IgD-negative memory B cell (primary cell): ENCODE results near the gene ZNF106. TPM values are rescaled to one million over a fixed set of nuclear protein-coding genes. Genes with fewer than 3 reads are reported as not detected.

ENCODE experiments used
- H3K27ac Mint-ChIP-seq, 3 donors: one replicate each; pipeline ENCODE4 v1.8.0; 2020 to 2022; ENCODE audit warnings: mild to moderate bottlenecking in 3 of 3, mixed read lengths in 3 of 3, moderate library complexity in 1 of 3
- H3K27me3 Mint-ChIP-seq: one replicate; pipeline ENCODE4 v1.8.0; 2021; ENCODE audit warnings: mixed read lengths
- H3K36me3 Mint-ChIP-seq: one replicate; pipeline ENCODE4 v1.8.0; 2020; ENCODE audit warnings: mild to moderate bottlenecking, mixed read lengths
- H3K4me1 Mint-ChIP-seq, 3 donors: one replicate each; pipeline ENCODE4 v1.8.0; 2020 to 2022; ENCODE audit warnings: mixed read lengths in 3 of 3, mild to moderate bottlenecking in 1 of 3
- H3K4me3 Mint-ChIP-seq, 4 donors: one replicate each; pipeline ENCODE4 v1.8.0; 2020 to 2022; ENCODE audit warnings: mild to moderate bottlenecking in 4 of 4, mixed read lengths in 4 of 4, moderate library complexity in 3 of 4
- H3K9me3 Mint-ChIP-seq, 3 donors: one replicate each; pipeline ENCODE4 v1.8.0; 2020 to 2021; ENCODE audit warnings: mixed read lengths in 3 of 3, mild to moderate bottlenecking in 1 of 3
- polyA plus RNA-seq: library from polyadenylated mRNA; unstranded; fragments of 300-500 nt; fragmentation: Illumina TruSeq; gene quantifications from one replicate; pipeline ENCODE4 v1.2.3, GENCODE V29; 2021

The ZNF106 gene
- polyA plus RNA-seq, 1 donor from 2014 or later: 66.5 TPM

DNA sequence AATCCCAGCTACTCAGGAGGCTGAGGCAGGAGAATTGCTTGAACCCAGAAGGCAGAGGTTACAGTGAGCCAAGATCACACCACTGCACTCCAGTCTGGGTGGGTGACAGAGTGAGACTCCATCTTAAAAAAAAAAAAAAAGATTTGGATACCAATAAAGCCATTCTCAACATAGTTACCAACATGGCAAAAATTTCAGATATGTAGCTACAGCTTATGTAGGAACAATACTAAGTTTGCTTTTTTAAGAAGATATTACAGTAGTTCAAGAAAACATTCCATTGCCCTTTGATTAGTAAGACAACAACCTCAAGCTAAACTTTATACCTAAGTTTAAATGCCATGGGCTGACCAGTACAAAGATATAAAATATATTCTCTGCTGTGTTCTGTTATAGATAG is 34.4 kb downstream of the ZNF106 start:
- H3K9me3 Mint-ChIP-seq: no peaks in the 10 kb centered on the region
- peak overlapping the region in 2 of 3 donors; percentile 90 to 97 for H3K27ac Mint-ChIP-seq
- peaks cover 18 to 25% (median 24%) of the 10 kb centered on the region in 3 donors for H3K4me1 Mint-ChIP-seq
- peaks cover 7% of the 10 kb centered on the region for H3K36me3 Mint-ChIP-seq
- no peaks in the 10 kb centered on the region for H3K27me3 Mint-ChIP-seq
- H3K4me3 Mint-ChIP-seq: peak overlapping the region in 2 of 4 donors; percentile 61 to 94

DNA sequence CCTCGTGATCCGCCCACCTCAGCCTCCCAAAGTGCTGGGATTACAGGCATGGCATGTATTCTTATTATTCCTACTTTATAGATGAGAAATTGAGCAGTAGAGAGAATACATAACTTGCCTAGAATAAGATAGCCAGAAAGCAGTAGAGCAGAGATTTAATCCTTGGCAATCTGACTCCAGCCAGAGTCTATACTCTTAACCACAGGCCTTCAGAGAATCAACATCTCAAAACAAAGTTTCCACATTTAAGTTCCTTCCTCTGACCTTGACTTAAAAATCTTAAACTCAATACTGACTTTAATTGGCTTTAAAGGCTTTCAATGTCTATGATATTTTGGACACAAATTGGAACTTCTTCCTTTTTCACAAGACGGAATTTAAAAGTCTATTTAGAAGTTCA is 37.1 kb downstream of the ZNF106 start:
- no peaks in the 10 kb centered on the region for H3K27me3 Mint-ChIP-seq
- peaks cover 14 to 17% (median 16%) of the 10 kb centered on the region in 3 donors for H3K4me1 Mint-ChIP-seq
- H3K4me3 Mint-ChIP-seq: no peak overlapping the region
- H3K36me3 Mint-ChIP-seq: peaks cover 11% of the 10 kb centered on the region
- H3K9me3 Mint-ChIP-seq: no peaks in the 10 kb centered on the region
- no peak overlapping the region for H3K27ac Mint-ChIP-seq

DNA sequence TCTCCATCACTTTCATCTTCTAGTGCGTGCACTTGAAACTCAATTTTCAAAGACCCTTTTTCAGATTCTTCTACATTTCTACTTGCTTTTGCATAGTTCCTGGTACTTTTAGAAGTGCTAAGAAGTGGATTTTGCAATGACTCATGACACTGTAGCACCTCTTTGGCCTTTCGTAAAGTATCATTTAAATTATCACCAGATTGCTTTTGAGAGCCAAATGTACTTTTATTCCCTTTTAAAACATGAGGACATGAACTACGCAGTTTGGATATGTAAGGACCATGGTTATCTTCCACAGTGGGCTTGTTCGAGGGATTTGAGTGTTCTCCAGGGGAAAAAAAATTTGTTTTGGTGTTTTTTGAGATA is 40.5 kb downstream of the ZNF106 start:
- Mint-ChIP-seq H3K27me3 (no peaks in the 10 kb centered on the region), H3K9me3 (no peaks in the 10 kb centered on the region), H3K4me1 (no peaks in the 10 kb centered on the region), H3K27ac (no peak overlapping the region), H3K4me3 (no peak overlapping the region), H3K36me3 (peaks cover 18% of the 10 kb centered on the region)

DNA sequence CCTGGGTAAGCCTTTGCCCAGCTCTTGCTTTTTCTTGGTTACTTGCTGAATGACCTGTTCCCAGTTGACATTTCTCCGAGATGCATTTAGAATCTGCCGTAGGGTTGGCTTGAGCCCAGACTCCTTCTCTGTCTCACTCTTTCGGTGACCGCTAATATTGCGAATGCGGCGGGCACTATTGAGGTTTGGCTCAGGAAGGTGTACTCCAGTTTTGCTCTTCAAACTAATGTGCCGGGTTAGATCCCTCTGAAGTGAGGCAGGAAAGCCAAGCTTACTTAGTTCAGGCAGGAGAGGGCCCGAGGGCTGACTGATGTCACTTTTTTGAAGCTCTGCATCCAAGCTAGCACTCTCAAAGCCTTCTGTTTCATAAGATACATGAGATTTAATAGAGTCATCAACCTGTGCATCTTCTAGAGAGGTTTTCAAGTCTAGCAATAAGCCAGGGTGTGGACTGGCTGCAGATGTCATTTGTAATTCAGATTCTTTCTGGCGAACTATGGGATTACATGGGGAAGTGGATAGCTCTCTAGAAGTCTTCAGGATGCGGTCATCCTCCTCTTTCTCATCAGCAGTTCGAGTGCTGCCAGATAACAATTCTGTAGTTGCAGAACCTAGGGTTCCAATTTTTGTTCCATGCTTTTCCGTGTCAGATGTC is 41.0 kb downstream of the ZNF106 start:
- H3K27ac Mint-ChIP-seq: no peak overlapping the region
- H3K9me3 Mint-ChIP-seq: no peaks in the 10 kb centered on the region
- no peaks in the 10 kb centered on the region for H3K27me3 Mint-ChIP-seq
- H3K4me3 Mint-ChIP-seq: no peak overlapping the region
- H3K4me1 Mint-ChIP-seq: no peaks in the 10 kb centered on the region
- H3K36me3 Mint-ChIP-seq: peaks cover 18% of the 10 kb centered on the region

DNA sequence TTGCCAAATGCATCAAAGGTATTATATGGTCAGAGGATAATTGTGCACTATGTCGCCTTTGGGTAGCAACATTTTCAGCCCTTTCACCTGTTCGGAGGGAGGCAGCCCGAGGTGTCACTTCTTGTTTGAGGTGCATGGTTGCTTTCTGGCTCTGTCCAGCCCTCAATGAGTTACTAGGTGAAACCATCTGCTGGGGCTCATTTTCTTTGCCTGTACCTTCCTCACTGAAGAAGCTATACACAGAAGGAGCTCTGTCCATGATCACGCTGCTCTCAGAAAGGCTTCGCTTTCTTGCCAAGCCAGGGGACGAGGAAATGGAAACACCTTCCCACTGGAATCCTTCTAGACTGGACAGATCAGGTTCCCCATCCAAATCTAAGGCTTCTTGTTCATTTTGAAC is 42.7 kb downstream of the ZNF106 start:
- no peak overlapping the region for H3K4me3 Mint-ChIP-seq
- no peaks in the 10 kb centered on the region for H3K27me3 Mint-ChIP-seq
- peaks cover 16% of the 10 kb centered on the region for H3K36me3 Mint-ChIP-seq
- H3K4me1 Mint-ChIP-seq: no peaks in the 10 kb centered on the region
- H3K9me3 Mint-ChIP-seq: no peaks in the 10 kb centered on the region
- no peak overlapping the region for H3K27ac Mint-ChIP-seq

DNA sequence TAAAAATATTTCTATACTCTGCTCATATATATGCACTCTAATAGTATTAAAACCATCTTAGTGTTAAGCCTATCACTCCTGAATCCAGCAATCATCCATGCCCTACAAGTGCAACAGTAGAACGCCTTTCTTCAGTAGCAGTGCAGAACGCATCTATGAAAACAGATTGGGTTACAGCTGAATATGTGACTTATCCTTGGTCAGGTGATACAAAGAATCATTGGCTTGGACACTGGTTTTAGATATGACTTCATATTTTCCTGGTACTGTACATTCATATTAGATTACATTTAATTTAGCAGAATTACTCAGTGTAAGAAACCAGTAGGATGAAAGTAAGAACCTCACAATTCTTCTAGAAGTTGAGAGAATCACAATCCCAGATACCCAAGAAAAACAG is 43.3 kb downstream of the ZNF106 start:
- Mint-ChIP-seq H3K27ac (no peak overlapping the region), H3K4me3 (no peak overlapping the region), H3K4me1 (no peaks in the 10 kb centered on the region), H3K27me3 (no peaks in the 10 kb centered on the region), H3K9me3 (no peaks in the 10 kb centered on the region), H3K36me3 (peaks cover 16% of the 10 kb centered on the region)

DNA sequence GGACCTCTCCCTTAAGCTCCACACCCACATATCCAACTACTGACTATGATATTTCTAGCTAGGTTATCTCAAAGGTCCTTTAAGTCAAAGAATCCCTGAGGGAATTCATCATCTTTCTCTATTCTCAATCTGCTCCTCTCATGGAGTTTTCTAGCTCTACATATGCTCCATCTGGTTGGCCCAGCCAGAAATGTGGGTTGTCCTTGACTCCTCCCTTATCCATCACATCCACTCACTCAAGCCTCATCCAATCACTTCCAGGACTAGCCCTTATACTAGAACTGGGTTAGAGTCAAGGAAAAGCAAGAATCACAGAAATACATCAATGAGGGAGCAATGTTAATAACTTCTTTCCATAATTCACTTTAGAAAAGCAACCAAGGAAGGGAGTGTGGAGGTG is 45.4 kb downstream of the ZNF106 start:
- Mint-ChIP-seq H3K4me1 (no peaks in the 10 kb centered on the region), H3K36me3 (peaks cover 14% of the 10 kb centered on the region), H3K27ac (no peak overlapping the region), H3K4me3 (no peak overlapping the region), H3K27me3 (no peaks in the 10 kb centered on the region), H3K9me3 (no peaks in the 10 kb centered on the region)

DNA sequence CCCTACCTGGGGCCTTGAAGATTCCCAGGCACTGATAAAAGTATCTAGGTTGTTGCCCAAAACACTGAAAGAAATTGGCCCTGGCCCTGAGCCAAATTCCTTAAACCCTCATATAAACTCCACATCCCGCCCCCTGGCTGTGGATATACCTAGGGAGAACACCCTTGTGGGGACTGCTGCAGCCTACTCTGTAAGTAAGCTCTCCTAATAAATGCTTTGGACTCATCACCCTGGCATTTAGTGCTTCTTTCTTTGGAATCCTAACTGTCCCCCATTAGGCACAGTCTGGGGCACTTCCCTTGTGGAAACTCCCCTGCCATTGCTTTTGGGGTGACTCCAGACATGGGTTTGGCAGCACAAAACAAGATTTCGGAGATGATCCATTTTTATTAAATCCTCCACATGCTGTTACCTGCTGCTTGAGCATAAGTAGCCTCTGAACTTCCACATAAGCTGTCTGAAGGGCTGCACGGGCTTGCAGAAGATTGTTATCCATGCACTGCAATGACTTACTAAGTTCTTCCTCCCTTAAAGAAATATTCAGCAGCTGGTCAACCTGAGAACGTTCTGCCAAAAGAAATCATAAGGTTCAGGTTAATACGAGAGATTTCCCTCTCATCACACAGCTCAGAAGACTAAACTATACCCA is 46.4 kb downstream of the ZNF106 start:
- Mint-ChIP-seq H3K36me3 (peaks cover 13% of the 10 kb centered on the region), H3K4me1 (no peaks in the 10 kb centered on the region), H3K4me3 (no peak overlapping the region), H3K9me3 (no peaks in the 10 kb centered on the region), H3K27ac (peak overlapping the region in 1 of 3 donors; percentile 73), H3K27me3 (no peaks in the 10 kb centered on the region)

DNA sequence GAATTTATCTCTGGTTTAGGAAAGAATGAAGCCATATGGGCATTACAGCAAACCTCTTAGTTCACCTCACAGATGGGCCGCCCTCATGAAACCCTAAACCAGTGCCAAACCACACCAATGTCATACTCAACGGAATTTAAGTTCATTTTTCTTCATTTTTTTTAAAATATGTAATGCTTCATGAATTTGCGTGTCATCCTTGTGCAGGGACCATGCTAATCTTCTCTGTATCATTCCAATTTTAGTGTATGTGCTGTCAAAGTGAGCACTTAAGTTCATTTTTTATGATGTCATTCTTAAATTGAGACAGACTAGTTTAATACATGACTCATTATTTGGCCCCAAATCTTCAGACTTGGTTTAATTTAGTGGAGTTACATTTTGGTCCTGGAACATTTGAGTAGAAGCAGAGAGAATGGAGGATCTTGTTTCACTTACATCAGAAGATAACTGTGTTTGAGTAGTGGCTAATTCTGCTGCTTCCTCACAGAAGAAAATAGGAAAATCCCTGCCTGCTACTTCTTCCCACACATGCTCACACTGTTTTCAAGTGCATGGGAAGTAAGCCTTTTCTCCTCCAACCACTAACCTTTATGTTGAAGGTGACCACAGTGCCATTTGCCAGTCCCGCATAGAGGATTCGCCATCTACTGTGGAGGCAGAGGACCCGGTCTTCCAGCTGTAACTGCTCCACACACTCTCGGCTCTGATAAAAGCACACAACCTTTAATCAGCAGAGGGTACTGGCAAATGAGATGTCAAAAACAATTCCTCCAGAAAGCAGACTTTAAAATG is 63.3 kb downstream of the ZNF106 start:
- Mint-ChIP-seq H3K36me3 (peaks cover 12% of the 10 kb centered on the region), H3K9me3 (no peaks in the 10 kb centered on the region), H3K27ac (peak overlapping the region in 1 of 3 donors; percentile 80), H3K27me3 (no peaks in the 10 kb centered on the region), H3K4me3 (no peak overlapping the region), H3K4me1 (no peaks in the 10 kb centered on the region)

DNA sequence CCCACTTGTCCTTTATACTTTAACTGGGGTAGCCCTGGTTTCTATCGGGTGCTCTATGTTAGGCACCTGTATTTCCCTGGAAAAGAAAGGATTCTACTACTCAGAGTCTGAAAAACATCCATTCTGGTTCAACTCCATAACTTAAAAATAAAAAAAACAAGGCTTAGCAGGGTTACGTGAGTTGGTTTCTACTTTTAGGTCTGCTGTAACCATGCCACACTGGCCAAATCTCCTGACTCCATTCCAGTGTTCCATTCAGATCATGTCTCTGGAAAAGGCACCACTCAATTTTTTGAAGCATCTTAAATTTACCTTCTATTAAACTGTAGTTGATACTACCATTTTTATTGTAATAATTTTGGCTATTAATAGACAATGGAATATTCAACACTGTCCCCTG is 69.6 kb downstream of the ZNF106 start:
- Mint-ChIP-seq H3K4me1 (no peaks in the 10 kb centered on the region), H3K4me3 (no peak overlapping the region), H3K27me3 (no peaks in the 10 kb centered on the region), H3K36me3 (peaks cover 10% of the 10 kb centered on the region), H3K9me3 (no peaks in the 10 kb centered on the region), H3K27ac (no peak overlapping the region)

DNA sequence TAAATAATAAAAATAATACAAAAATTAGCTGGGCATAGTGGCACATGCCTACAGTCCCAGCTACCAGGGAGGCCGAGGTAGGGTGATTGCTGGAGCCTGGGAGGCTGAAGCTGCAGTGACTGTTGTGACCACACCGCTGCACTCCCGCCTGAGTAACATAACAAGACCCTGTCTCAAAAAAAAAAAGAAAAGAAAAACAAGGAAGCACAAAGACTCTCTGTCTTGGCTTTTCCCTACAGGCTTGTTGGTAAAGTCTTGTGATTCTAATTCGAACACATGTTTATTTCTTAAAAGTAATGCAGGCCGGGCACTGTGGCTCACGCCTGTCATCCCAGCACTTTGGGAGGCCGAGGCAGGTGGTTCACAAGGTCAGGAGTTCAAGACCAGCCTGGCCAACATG is 71.6 kb downstream of the ZNF106 start:
- peaks cover 10% of the 10 kb centered on the region for H3K36me3 Mint-ChIP-seq
- no peak overlapping the region for H3K4me3 Mint-ChIP-seq
- H3K27me3 Mint-ChIP-seq: no peaks in the 10 kb centered on the region
- no peaks in the 10 kb centered on the region for H3K9me3 Mint-ChIP-seq
- H3K4me1 Mint-ChIP-seq: no peaks in the 10 kb centered on the region
- H3K27ac Mint-ChIP-seq: no peak overlapping the region

DNA sequence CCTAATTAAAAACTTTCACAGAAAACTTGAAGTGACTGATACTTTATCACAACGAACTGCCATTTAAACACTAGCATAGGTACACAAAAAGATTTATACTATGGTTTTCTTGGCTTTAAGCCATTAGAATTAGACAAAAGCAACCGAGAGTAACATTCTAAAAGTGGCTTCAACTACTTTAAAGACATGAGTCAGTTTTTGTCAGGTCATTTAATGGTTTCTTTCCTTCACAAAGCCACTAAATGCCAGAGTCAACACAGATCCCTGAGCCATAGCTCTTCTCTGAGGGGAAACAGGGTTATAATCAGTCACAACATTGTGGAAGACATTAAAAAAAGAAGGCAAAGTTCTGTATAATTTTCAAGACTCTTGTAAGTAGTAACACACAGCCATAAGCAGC is 77.0 kb downstream of the ZNF106 start:
- Mint-ChIP-seq H3K9me3 (no peaks in the 10 kb centered on the region), H3K4me1 (no peaks in the 10 kb centered on the region), H3K27ac (no peak overlapping the region), H3K4me3 (no peak overlapping the region), H3K36me3 (peaks cover 3% of the 10 kb centered on the region), H3K27me3 (no peaks in the 10 kb centered on the region)

DNA sequence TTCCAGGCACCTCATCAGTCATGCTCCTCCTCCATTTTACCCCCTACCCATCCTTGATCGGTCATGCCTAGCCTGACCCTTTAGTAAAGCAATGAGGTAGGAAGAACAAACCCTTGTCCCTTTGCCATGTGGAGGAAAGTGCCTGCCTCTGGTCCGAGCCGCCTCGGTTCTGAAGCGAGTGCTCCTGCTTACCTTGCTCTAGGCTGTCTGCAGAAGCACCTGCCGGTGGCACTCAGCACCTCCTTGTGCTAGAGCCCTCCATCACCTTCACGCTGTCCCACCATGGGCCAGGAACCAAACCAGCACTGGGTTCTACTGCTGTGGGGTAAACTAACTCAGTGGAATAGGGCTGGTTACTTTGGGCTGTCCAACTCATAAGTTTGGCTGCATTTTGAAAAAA is 79.1 kb downstream of the ZNF106 start:
- no peaks in the 10 kb centered on the region for H3K9me3 Mint-ChIP-seq

DNA sequence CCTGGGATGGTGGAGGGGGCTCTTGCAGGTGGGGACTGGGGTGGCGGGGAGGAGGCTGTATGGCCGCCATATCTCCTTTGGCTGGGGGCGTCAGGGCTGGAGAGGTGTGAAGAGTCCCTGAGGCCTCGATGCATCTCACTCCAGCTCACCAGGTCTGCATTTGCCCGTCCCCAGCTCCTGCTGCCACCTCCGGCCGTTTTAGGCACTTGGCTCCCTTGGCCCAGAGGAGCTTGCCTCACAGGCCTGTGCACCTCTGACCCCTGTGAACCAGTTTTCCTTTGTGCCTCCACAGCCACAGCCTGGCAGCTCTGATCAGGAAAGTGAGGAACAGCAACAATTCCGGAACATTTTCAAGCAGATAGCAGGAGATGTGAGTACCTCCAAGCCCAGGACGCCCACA is 81.9 kb downstream of the ZNF106 start:
- Mint-ChIP-seq H3K9me3 (no peaks in the 10 kb centered on the region), H3K4me1 (no peaks in the 10 kb centered on the region), H3K4me3 (no peak overlapping the region), H3K27ac (no peak overlapping the region), H3K36me3 (peaks cover 1% of the 10 kb centered on the region), H3K27me3 (no peaks in the 10 kb centered on the region)

More for the DNA sequence above, 79.1 kb downstream of the ZNF106 start:
- Mint-ChIP-seq H3K36me3 (peaks cover 1% of the 10 kb centered on the region), H3K27ac (no peak overlapping the region), H3K4me3 (no peak overlapping the region), H3K27me3 (no peaks in the 10 kb centered on the region), H3K4me1 (no peaks in the 10 kb centered on the region)

DNA sequence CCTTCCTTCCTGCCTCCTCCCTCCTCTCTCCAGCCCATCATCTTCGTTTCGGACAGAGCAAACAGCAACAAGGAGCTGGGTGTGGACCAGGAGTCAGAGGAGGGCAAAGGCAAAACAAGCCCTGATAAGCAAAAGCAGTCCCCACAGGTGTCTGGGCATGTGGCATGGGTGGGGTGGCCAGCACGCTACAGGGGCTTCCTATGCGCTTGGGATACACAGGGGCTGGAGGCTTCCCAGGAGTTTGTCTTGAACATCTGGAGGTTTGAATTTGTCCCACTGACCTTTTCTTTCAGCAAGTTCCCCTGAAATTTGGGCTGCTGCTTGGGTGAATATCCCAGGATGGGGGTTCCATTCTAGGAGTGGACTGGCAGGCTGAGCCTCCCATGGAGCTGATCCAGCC is 82.8 kb downstream of the ZNF106 start:
- Mint-ChIP-seq H3K9me3 (no peaks in the 10 kb centered on the region), H3K4me3 (peak overlapping the region in 1 of 4 donors; percentile 12), H3K36me3 (peaks cover 3% of the 10 kb centered on the region), H3K27ac (peak overlapping the region in 1 of 3 donors; percentile 20), H3K4me1 (no peaks in the 10 kb centered on the region), H3K27me3 (no peaks in the 10 kb centered on the region)
